ENCODE results near the gene PDE6G. TPM values are rescaled to one million over a fixed set of nuclear protein-coding genes. Genes with fewer than 3 reads are reported as not detected.
A peak's percentile ranks its signal among the peaks of the same experiment; 100 is the strongest.

The PDE6G gene
- total RNA-seq, 1 donor from 2014 or later = 0.83 TPM

DNA sequence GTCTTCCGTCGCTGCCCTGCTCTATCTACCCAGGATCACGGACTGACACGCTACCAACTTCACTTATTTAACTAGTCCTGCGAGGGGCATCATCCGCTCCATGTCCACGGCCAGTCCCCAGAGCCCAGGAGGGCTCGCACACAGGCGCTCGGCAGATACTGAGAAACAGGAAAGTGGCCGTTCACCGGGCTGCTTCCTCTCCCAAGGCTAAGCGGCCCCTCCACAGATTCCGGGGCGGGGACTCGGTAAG is 9.7 kb upstream of the PDE6G start:
- peak overlapping the region; percentile 91 for H3K27ac Mint-ChIP-seq (ENCODE audit: unreplicated experiment)
- H3K27me3 Mint-ChIP-seq (ENCODE audit: unreplicated experiment) = no peaks in the 10 kb centered on the region
- DNase-seq (ENCODE audit: extremely low spot score, unreplicated experiment) = no peak
- H3K4me1 Mint-ChIP-seq (ENCODE audit: unreplicated experiment) = peaks cover 17% of the 10 kb centered on the region
- peak overlapping the region; percentile 93 for H3K4me3 Mint-ChIP-seq (ENCODE audit: unreplicated experiment)
- H3K9me3 Mint-ChIP-seq (ENCODE audit: unreplicated experiment) = no peaks in the 10 kb centered on the region
- peaks cover 7% of the 10 kb centered on the region for H3K36me3 Mint-ChIP-seq (ENCODE audit: unreplicated experiment)
- TF ChIP-seq, protein P1, sequence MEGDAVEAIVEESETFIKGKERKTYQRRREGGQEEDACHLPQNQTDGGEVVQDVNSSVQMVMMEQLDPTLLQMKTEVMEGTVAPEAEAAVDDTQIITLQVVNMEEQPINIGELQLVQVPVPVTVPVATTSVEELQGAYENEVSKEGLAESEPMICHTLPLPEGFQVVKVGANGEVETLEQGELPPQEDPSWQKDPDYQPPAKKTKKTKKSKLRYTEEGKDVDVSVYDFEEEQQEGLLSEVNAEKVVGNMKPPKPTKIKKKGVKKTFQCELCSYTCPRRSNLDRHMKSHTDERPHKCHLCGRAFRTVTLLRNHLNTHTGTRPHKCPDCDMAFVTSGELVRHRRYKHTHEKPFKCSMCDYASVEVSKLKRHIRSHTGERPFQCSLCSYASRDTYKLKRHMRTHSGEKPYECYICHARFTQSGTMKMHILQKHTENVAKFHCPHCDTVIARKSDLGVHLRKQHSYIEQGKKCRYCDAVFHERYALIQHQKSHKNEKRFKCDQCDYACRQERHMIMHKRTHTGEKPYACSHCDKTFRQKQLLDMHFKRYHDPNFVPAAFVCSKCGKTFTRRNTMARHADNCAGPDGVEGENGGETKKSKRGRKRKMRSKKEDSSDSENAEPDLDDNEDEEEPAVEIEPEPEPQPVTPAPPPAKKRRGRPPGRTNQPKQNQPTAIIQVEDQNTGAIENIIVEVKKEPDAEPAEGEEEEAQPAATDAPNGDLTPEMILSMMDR (IDR thresholded peaks at IDR 0.05) = no peak

DNA sequence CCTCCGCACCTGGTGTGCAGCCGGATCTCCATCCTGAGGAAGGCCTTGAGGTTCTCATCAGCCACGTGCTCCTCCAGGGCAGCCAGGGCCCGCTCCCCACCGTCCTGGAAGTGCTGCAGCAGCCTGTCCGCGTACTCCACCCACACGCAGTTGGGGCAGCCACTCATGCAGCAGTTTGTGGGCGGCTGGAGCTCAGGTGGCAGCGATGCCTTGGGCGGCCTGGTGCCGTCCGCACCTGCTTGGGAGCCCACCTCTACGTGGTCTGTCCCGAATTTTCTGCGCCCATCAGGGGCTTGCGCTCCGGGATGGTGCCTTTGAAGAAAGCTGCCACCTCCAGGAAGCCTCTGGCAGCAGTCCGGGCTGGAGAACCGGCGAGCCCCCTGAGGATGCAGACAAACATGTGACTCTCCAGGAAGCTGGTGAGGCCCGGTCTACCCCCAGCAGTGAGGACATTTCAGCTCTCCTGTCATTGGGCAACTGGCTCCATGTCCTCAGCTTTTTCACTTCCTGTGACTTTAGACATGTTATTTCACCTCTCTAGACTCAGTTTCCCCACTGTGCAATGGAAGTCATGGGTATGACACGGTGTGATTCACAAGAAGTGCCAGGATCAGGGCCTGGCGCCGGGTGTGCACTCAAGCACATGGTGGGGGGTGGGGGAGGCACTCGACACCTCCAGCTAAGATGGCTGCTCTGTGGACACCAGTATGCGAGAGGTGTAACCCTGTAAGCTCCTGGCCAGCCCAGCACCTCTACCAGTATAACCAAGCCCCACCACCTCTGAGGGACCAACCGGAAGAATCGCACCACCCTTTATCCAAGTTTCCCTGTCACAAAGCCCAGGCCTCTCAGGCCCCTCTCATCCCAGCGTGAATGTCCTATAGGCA is 9.1 kb upstream of the PDE6G start:
- TF ChIP-seq, protein P1 (IDR thresholded peaks at IDR 0.05) = no peak
- DNase-seq (ENCODE audit: extremely low spot score, unreplicated experiment) = no peak
- H3K9me3 Mint-ChIP-seq (ENCODE audit: unreplicated experiment) = no peaks in the 10 kb centered on the region
- peaks cover 7% of the 10 kb centered on the region for H3K36me3 Mint-ChIP-seq (ENCODE audit: unreplicated experiment)
- H3K27me3 Mint-ChIP-seq (ENCODE audit: unreplicated experiment) = no peaks in the 10 kb centered on the region
- peak overlapping the region; percentile 93 for H3K4me3 Mint-ChIP-seq (ENCODE audit: unreplicated experiment)
- H3K27ac Mint-ChIP-seq (ENCODE audit: unreplicated experiment) = peak overlapping the region; percentile 91
- H3K4me1 Mint-ChIP-seq (ENCODE audit: unreplicated experiment) = peaks cover 17% of the 10 kb centered on the region

DNA sequence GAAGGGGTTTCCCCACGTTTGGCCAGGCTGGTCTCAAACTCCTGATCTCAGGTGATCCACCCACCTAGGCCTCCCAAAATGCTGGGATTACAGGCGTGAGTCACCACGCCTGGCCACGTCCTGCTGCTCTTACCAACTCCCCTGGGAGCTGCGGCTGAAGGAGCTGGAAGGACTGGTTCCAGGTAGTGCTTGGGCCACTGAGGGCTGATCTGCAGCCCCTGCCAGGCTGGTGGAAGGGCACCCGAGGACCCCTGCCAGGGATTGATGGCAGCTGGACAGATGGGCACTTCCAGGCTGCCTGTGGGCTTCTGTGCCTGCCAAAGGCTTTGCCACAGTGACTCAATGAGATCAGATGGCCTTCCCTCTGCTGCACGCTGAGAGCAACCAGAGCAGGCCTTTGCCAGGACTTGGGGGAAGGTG is 7.7 kb upstream of the PDE6G start:
- Mint-ChIP-seq H3K4me1 (ENCODE audit: unreplicated experiment) (peaks cover 17% of the 10 kb centered on the region), H3K27me3 (ENCODE audit: unreplicated experiment) (no peaks in the 10 kb centered on the region), H3K36me3 (ENCODE audit: unreplicated experiment) (peaks cover 3% of the 10 kb centered on the region), H3K27ac (ENCODE audit: unreplicated experiment) (no peak overlapping the region), H3K4me3 (ENCODE audit: unreplicated experiment) (peak overlapping the region; percentile 10), H3K9me3 (ENCODE audit: unreplicated experiment) (no peaks in the 10 kb centered on the region)
- TF ChIP-seq, protein P1 (IDR thresholded peaks at IDR 0.05) = no peak
- no peak for DNase-seq (ENCODE audit: extremely low spot score, unreplicated experiment)

DNA sequence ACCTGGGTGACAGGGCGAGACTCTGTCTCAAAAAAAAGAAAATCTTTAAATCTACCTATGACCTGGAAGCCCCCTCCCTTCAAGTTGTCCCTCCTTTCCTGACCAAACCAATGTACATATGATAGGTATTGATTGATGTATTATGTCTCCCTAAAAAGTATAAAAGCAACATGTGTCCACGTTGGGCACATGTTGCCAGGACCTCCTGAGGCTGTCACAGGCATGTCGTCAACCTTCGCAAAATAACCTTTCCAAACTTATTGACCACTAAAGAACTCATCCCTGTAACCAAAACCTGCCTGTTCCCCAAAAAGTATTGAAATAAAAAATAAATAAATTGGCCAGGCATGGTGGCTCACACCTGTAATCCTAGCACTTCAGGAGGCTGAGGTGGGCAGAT is 5.7 kb upstream of the PDE6G start:
- Mint-ChIP-seq H3K27me3 (ENCODE audit: unreplicated experiment) (no peaks in the 10 kb centered on the region), H3K9me3 (ENCODE audit: unreplicated experiment) (no peaks in the 10 kb centered on the region), H3K27ac (ENCODE audit: unreplicated experiment) (no peak overlapping the region), H3K4me3 (ENCODE audit: unreplicated experiment) (no peak overlapping the region), H3K4me1 (ENCODE audit: unreplicated experiment) (peaks cover 9% of the 10 kb centered on the region), H3K36me3 (ENCODE audit: unreplicated experiment) (no peaks in the 10 kb centered on the region)
- DNase-seq (ENCODE audit: extremely low spot score, unreplicated experiment) = no peak
- TF ChIP-seq, protein P1 (IDR thresholded peaks at IDR 0.05) = no peak

DNA sequence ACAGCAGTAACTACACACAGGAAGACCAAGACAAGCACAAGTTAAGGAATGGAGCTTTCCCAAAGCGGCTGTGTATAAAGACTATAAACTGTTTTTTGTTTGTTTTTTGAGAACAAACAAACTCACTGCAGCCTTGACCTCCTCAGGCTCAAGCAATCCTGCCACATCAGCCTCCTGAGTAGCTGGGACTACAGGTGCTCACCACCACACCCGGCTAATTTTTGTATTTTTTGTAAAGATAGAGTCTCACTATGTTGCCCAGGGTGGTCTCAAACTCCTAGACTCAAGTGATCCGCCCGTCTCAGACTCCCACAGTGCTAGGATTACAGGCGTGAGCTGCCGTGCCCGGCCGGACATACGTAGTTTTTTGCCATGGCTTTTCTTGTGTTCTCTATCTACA is 4.1 kb upstream of the PDE6G start:
- no peak overlapping the region for H3K4me3 Mint-ChIP-seq (ENCODE audit: unreplicated experiment)
- DNase-seq (ENCODE audit: extremely low spot score, unreplicated experiment) = no peak
- H3K4me1 Mint-ChIP-seq (ENCODE audit: unreplicated experiment) = peaks cover 1% of the 10 kb centered on the region
- no peaks in the 10 kb centered on the region for H3K27me3 Mint-ChIP-seq (ENCODE audit: unreplicated experiment)
- no peaks in the 10 kb centered on the region for H3K9me3 Mint-ChIP-seq (ENCODE audit: unreplicated experiment)
- no peaks in the 10 kb centered on the region for H3K36me3 Mint-ChIP-seq (ENCODE audit: unreplicated experiment)
- TF ChIP-seq, protein P1 (IDR thresholded peaks at IDR 0.05) = no peak
- H3K27ac Mint-ChIP-seq (ENCODE audit: unreplicated experiment) = no peak overlapping the region
